ENCODE data around the gene SLC8A1.

SLC8A1 gene

DNA sequence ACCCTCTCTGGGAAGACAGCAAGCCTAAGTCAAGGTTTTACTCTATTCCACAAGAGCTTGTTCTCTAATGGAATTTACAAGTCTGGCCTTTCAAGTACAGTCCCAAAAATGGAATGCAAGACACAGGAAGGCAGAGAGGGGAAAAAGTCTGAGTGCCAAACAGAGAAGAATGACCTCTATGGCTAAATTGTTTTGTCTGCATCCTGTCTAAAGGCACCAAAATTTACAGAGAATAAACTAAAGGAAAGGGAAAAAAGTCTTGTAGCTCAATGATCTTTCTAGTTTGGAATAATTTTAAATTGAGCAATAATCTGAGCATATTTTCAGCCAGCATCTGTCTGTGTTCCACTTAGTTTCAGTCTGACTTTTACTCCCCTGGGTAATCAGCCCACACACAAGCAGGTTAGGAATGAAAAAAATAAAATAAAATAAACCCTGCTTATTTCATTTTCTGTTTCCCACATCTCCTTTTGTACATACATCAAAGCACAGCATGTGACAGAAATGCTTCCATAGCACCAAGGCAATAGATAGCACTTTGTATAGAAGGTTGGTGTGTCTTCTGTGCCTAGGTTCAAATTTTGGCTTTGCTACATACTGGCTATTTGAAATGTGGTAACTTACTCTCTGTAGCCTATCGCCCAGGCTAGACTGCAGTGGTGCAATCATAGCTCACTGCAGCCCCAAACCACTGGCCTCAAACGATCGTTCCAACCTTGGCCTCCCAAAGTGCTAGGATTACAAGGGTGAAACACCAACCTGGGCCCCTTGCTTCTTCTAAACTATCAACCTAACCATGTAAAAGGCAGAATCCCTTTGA lies 105.1 kb downstream of the SLC8A1 start:
- TF ChIP-seq, protein P1, sequence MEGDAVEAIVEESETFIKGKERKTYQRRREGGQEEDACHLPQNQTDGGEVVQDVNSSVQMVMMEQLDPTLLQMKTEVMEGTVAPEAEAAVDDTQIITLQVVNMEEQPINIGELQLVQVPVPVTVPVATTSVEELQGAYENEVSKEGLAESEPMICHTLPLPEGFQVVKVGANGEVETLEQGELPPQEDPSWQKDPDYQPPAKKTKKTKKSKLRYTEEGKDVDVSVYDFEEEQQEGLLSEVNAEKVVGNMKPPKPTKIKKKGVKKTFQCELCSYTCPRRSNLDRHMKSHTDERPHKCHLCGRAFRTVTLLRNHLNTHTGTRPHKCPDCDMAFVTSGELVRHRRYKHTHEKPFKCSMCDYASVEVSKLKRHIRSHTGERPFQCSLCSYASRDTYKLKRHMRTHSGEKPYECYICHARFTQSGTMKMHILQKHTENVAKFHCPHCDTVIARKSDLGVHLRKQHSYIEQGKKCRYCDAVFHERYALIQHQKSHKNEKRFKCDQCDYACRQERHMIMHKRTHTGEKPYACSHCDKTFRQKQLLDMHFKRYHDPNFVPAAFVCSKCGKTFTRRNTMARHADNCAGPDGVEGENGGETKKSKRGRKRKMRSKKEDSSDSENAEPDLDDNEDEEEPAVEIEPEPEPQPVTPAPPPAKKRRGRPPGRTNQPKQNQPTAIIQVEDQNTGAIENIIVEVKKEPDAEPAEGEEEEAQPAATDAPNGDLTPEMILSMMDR (IDR thresholded peaks at IDR 0.05; ENCODE audit: insufficient read depth, low read length, poor library complexity, severe bottlenecking) = no peak
- no peak overlapping the region for H3K4me3 ChIP-seq (replicated peaks; ENCODE audit: low read depth, low read length)
- no peak for DNase-seq (ENCODE audit: extremely low read depth, insufficient read length)
- no peaks in the 10 kb centered on the region for H3K27me3 ChIP-seq (replicated peaks; ENCODE audit: control insufficient read depth, insufficient read depth, low read length)
- no peaks in the 10 kb centered on the region for H3K36me3 ChIP-seq (ENCODE audit: control insufficient read depth, insufficient read depth, low read length)

DNA sequence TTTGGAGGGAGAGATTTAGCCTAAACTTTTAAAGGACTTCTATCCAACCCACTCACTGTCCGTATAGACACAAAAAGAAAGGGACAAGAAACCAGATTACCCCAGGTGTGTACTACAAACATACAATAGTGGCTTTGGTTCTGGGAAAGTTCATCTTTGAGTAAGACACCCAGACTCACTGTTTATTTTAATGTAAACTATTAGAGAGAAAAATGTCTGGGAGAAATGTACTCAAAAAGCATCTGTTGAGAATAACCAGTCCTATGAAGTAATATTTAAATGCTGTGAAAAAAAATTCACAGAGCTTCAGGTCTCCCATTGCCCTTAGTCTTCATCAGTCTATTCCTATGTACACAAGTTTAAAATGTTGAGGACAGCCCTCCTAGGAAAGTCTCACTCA lies 107.5 kb downstream of the SLC8A1 start:
- Histone ChIP-seq H3K27me3 (replicated peaks; ENCODE audit: control insufficient read depth, insufficient read depth, low read length) (no peaks in the 10 kb centered on the region), H3K4me3 (replicated peaks; ENCODE audit: low read depth, low read length) (no peak overlapping the region), H3K36me3 (ENCODE audit: control insufficient read depth, insufficient read depth, low read length) (no peaks in the 10 kb centered on the region)
- TF ChIP-seq, protein P1 (IDR thresholded peaks at IDR 0.05; ENCODE audit: insufficient read depth, low read length, poor library complexity, severe bottlenecking) = no peak
- DNase-seq (ENCODE audit: extremely low read depth, insufficient read length) = no peak

DNA sequence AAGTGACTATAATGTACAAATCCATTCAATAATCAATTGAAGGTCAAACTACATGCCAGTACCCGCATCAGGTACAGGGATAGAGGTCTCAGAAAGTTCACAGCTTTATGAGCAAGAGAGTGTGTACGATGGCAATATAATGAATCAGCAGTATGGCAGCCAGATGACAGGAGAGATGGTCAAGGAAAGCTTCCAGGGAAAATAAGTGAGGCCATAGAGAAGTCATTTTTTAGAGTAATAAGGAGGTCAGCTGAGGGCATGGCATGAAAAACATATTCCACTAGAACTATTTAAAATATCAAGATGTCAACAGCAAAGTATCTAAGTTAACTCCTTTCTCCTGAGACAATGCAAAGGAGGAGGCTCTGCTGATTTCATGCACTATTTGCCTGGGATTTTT lies 108.0 kb downstream of the SLC8A1 start:
- Histone ChIP-seq H3K27me3 (replicated peaks; ENCODE audit: control insufficient read depth, insufficient read depth, low read length) (no peaks in the 10 kb centered on the region), H3K36me3 (ENCODE audit: control insufficient read depth, insufficient read depth, low read length) (no peaks in the 10 kb centered on the region), H3K4me3 (replicated peaks; ENCODE audit: low read depth, low read length) (no peak overlapping the region)
- DNase-seq (ENCODE audit: extremely low read depth, insufficient read length) = no peak
- TF ChIP-seq, protein P1 (IDR thresholded peaks at IDR 0.05; ENCODE audit: insufficient read depth, low read length, poor library complexity, severe bottlenecking) = no peak

DNA sequence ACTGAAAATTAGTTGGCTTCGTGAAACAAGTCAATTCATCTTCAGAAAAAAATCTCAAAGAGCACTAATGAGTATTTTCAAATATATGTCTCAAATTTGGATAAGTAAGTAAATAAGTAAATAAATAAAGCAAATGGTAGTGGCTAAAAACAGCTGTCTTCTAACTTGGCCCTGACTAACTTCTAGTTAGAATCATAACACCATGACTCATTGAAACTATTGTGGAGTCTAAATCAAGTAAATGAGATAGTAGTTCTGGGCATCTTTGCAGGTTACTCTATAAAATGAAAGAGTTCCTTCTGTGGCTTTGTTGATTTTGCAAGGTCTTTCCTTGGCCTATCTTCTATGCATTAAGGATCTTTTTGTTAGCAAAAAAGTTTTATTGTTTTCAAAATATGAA lies 110.7 kb downstream of the SLC8A1 start:
- Histone ChIP-seq H3K36me3 (ENCODE audit: control insufficient read depth, insufficient read depth, low read length) (no peaks in the 10 kb centered on the region), H3K4me3 (replicated peaks; ENCODE audit: low read depth, low read length) (no peak overlapping the region), H3K27me3 (replicated peaks; ENCODE audit: control insufficient read depth, insufficient read depth, low read length) (no peaks in the 10 kb centered on the region)
- no peak for DNase-seq (ENCODE audit: extremely low read depth, insufficient read length)
- TF ChIP-seq, protein P1 (IDR thresholded peaks at IDR 0.05; ENCODE audit: insufficient read depth, low read length, poor library complexity, severe bottlenecking) = no peak

DNA sequence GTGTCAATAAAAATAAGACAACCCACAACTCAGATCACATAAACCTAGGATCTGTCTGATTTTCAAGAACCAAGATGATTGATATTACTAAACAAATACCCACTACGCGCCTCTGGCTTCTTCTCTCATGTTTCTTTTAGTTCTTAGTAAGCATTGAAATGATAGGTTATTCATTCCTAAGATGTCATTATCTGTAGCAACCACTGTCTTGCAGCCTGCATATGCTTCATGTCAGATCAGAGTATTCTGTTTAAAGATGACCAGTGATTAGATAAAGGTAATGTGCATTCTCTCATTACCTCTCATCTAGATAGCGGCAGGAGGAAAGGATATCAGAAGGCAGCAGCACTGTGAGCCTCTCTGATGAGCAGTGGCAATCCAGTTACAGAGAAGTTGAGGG lies 112.9 kb downstream of the SLC8A1 start:
- DNase-seq (ENCODE audit: extremely low read depth, insufficient read length) = no peak
- TF ChIP-seq, protein P1 (IDR thresholded peaks at IDR 0.05; ENCODE audit: insufficient read depth, low read length, poor library complexity, severe bottlenecking) = no peak
- Histone ChIP-seq H3K4me3 (replicated peaks; ENCODE audit: low read depth, low read length) (no peak overlapping the region), H3K27me3 (replicated peaks; ENCODE audit: control insufficient read depth, insufficient read depth, low read length) (no peaks in the 10 kb centered on the region), H3K36me3 (ENCODE audit: control insufficient read depth, insufficient read depth, low read length) (no peaks in the 10 kb centered on the region)
